H1 (cell line): ENCODE measurements around the gene R3HDM2. TPM values are rescaled to one million over a fixed set of nuclear protein-coding genes. Genes with fewer than 3 reads are reported as not detected.

ENCODE experiments used
- CBX8 ChIP-seq: fragments of 300-800, 300-1000 bp; sonication (generic); IDR thresholded peaks from 2 replicates; pipeline ENCODE4 v1.7.1; 2016; ENCODE audit warnings: low read depth, low read length, borderline replicate concordance
- HDAC2 ChIP-seq, 2 experiments: fragments of 300-600 bp in 1 of 2; sonication (generic) in 1 of 2; IDR thresholded peaks; 2 replicates each; pipeline ENCODE4 v1.6.1; 2011 to 2012; ENCODE audit warnings: low read depth in 2 of 2, low read length in 2 of 2, mild to moderate bottlenecking in 2 of 2, moderate library complexity in 2 of 2, borderline replicate concordance in 1 of 2, inconsistent platforms in 1 of 2
- TAF1 ChIP-seq: IDR thresholded peaks from 2 replicates; pipeline ENCODE4 v1.6.1; 2011; ENCODE audit warnings: mild to moderate bottlenecking, low read depth, low read length
- TAF7 ChIP-seq: optimal IDR thresholded peaks from 2 replicates; pipeline ENCODE3; 2011; ENCODE audit warnings: low read depth, mild to moderate bottlenecking, inconsistent platforms, low read length, moderate library complexity, borderline replicate concordance
- polyA plus RNA-seq, 7 experiments: library from polyadenylated mRNA; depleted of rRNA in 3 of 7; stranded (reverse) in 5 of 7; unstranded in 2 of 7; fragments of >200 nt in 5 of 7; fragments of 200-250 nt in 2 of 7; gene quantifications; 1 replicate in 5 of 7; 2 replicates in 1 of 7; 4 replicates in 1 of 7; pipeline versions ENCODE4 v1.2.1 to v1.2.3, GENCODE V29; 2011 to 2013; ENCODE audit warnings: missing spikeins in 2 of 7, mixed read lengths in 2 of 7
- total RNA-seq: library from RNA; stranded (reverse); fragmentation: NEBNext Ultra II Directional; extraction: Animal tissue kit (Norgen Biotek cat#: 25700); gene quantifications from 2 replicates; pipeline ENCODE4 v1.2.1, GENCODE V29; 2021
- TF ChIP-seq, protein P1 (sequence below): IDR thresholded peaks from 2 replicates; pipeline ENCODE4 v1.6.1; 2011; ENCODE audit warnings: low read depth, mild to moderate bottlenecking, low read length; ENCODE audit not compliant: insufficient read depth

R3HDM2 gene
- total and polyA plus RNA-seq, 2 of the 8 experiments (the other 6 are each of a cell fraction or from before 2014, with no cell fraction given), result 25.6 to 27.0 TPM

DNA sequence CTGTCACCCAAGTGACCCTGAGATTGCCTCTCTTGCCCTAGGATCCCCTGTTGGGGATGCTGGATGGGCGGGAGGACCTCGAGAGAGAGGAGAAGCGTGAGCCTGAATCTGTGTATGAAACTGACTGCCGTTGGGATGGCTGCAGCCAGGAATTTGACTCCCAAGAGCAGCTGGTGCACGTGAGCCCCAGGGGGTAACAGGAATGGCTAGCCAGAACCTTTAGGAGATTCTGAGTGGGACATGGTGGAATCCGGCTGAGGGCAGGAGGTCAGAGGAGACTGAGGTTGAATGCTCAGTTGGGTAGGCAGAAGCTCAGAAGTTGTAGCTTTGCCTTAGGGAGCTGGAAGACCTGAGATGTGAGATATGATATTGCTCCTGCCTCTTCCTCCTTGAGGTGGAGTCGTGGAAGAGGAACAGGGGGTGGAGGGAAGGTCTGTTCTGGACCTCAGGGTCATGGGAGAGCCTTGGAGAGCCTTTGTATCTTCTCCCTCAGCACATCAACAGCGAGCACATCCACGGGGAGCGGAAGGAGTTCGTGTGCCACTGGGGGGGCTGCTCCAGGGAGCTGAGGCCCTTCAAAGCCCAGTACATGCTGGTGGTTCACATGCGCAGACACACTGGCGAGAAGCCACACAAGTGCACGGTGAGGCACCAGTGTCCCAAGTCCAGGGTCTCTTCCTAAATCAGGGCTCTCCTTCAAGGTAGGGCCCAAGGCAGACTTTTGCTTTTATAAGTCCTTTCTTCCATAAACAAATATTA is 35.1 kb upstream of the R3HDM2 start (continued):
- TF ChIP-seq, protein P1, sequence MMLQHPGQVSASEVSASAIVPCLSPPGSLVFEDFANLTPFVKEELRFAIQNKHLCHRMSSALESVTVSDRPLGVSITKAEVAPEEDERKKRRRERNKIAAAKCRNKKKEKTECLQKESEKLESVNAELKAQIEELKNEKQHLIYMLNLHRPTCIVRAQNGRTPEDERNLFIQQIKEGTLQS, result no peak
- TF ChIP-seq HDAC2 (IDR thresholded peaks at IDR 0.05; ENCODE audit: borderline replicate concordance in 1 of 2, low read depth in 2 of 2, low read length in 2 of 2) (no peak), TAF7 (no peak), CBX8 (no peak), TAF1 (no peak)
- TF ChIP-seq, all 59 proteins: peak for 0
